ENCODE measurements around the gene TMEM41A.
"Not testable (repeated sequence)": the region's sequence is repeated elsewhere in the genome, so short reads cannot be mapped to it uniquely, and the experiment has no call there.

TMEM41A gene

GRCh38 chr3:185466123-185466522 lies 32.7 kb downstream of the TMEM41A start:
- H3K9me3 ChIP-seq (ENCODE audit: control insufficient read depth in 2 of 2, low read length in 2 of 2); H3K27ac ChIP-seq (ENCODE audit: low read depth in 2 of 2, low read length in 2 of 2); H3K9ac ChIP-seq (ENCODE audit: low read depth in 1 of 2, low read length in 2 of 2); H3K4me3 ChIP-seq (ENCODE audit: low read length in 2 of 2); H3K4me1 ChIP-seq (ENCODE audit: control insufficient read depth in 2 of 2, insufficient read depth in 2 of 2, low read length in 2 of 2); H3K27me3 ChIP-seq (ENCODE audit: control insufficient read depth in 2 of 2, insufficient read depth in 2 of 2, low read length in 2 of 2): not testable (repeated sequence)
- peaks cover 36 to 45% of the 10 kb centered on the region in 2 donors for H3K36me3 ChIP-seq (ENCODE audit: control insufficient read depth in 2 of 2, insufficient read depth in 2 of 2, low read length in 2 of 2)

GRCh38 chr3:185465471-185465870 lies 33.4 kb downstream of the TMEM41A start:
- H3K9ac ChIP-seq (ENCODE audit: low read depth in 1 of 2, low read length in 2 of 2), result no peak overlapping the region
- H3K36me3 ChIP-seq (ENCODE audit: control insufficient read depth in 2 of 2, insufficient read depth in 2 of 2, low read length in 2 of 2), result peaks cover 35 to 45% of the 10 kb centered on the region in 2 donors
- no peak overlapping the region for H3K27ac ChIP-seq (ENCODE audit: low read depth in 2 of 2, low read length in 2 of 2)
- no peak overlapping the region for H3K4me3 ChIP-seq (ENCODE audit: low read length in 2 of 2)
- no peaks in the 10 kb centered on the region for H3K4me1 ChIP-seq (ENCODE audit: control insufficient read depth in 2 of 2, insufficient read depth in 2 of 2, low read length in 2 of 2)
- no peaks in the 10 kb centered on the region for H3K27me3 ChIP-seq (ENCODE audit: control insufficient read depth in 2 of 2, insufficient read depth in 2 of 2, low read length in 2 of 2)
- H3K9me3 ChIP-seq (ENCODE audit: control insufficient read depth in 2 of 2, low read length in 2 of 2), result no peaks in the 10 kb centered on the region

- Histone ChIP-seq H3K4me3 (ENCODE audit: low read length in 2 of 2) (no peak overlapping the region), H3K36me3 (ENCODE audit: control insufficient read depth in 2 of 2, insufficient read depth in 2 of 2, low read length in 2 of 2) (peaks cover 19 to 23% of the 10 kb centered on the region in 2 donors), H3K27me3 (ENCODE audit: control insufficient read depth in 2 of 2, insufficient read depth in 2 of 2, low read length in 2 of 2) (no peaks in the 10 kb centered on the region), H3K9me3 (ENCODE audit: control insufficient read depth in 2 of 2, low read length in 2 of 2) (no peaks in the 10 kb centered on the region), H3K27ac (ENCODE audit: low read depth in 2 of 2, low read length in 2 of 2) (no peak overlapping the region), H3K4me1 (ENCODE audit: control insufficient read depth in 2 of 2, insufficient read depth in 2 of 2, low read length in 2 of 2) (no peaks in the 10 kb centered on the region), H3K9ac (ENCODE audit: low read depth in 1 of 2, low read length in 2 of 2) (no peak overlapping the region)
Observed at GRCh38 chr3:185460719-185461350, 38.0 kb downstream of the TMEM41A start.

DNA sequence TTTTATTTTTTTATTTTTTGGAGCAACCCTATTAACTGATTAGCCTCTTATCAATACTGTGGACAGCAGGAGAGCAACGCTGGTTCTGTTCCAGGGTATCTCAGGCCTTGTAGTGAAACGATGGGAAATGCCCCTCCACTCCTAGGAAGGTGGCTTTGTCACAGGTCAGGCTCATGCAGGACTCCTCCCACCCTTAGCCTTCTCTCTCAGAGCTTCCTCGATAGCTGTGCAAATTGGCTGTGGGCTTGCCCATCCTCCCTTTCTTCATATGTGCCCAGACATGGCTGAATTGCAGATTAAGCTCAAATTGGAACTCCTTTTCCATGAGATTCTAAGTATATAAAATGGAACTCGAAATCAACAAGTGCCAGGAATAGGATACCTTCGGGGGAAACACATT lies 38.5 kb downstream of the TMEM41A start:
- Histone ChIP-seq H3K4me3 (ENCODE audit: low read length in 2 of 2) (no peak overlapping the region), H3K9me3 (ENCODE audit: control insufficient read depth in 2 of 2, low read length in 2 of 2) (no peaks in the 10 kb centered on the region), H3K4me1 (ENCODE audit: control insufficient read depth in 2 of 2, insufficient read depth in 2 of 2, low read length in 2 of 2) (no peaks in the 10 kb centered on the region), H3K27me3 (ENCODE audit: control insufficient read depth in 2 of 2, insufficient read depth in 2 of 2, low read length in 2 of 2) (no peaks in the 10 kb centered on the region), H3K9ac (ENCODE audit: low read depth in 1 of 2, low read length in 2 of 2) (no peak overlapping the region), H3K36me3 (ENCODE audit: control insufficient read depth in 2 of 2, insufficient read depth in 2 of 2, low read length in 2 of 2) (peaks cover 16 to 18% of the 10 kb centered on the region in 2 donors), H3K27ac (ENCODE audit: low read depth in 2 of 2, low read length in 2 of 2) (no peak overlapping the region)

- no peaks in the 10 kb centered on the region for H3K27me3 ChIP-seq (ENCODE audit: control insufficient read depth in 2 of 2, insufficient read depth in 2 of 2, low read length in 2 of 2)
- H3K4me3 ChIP-seq (ENCODE audit: low read length in 2 of 2), result no peak overlapping the region
- peaks cover 12 to 16% of the 10 kb centered on the region in 2 donors for H3K36me3 ChIP-seq (ENCODE audit: control insufficient read depth in 2 of 2, insufficient read depth in 2 of 2, low read length in 2 of 2)
- H3K9ac ChIP-seq (ENCODE audit: low read depth in 1 of 2, low read length in 2 of 2), result no peak overlapping the region
- H3K4me1 ChIP-seq (ENCODE audit: control insufficient read depth in 2 of 2, insufficient read depth in 2 of 2, low read length in 2 of 2), result no peaks in the 10 kb centered on the region
- H3K9me3 ChIP-seq (ENCODE audit: control insufficient read depth in 2 of 2, low read length in 2 of 2), result no peaks in the 10 kb centered on the region
- H3K27ac ChIP-seq (ENCODE audit: low read depth in 2 of 2, low read length in 2 of 2), result no peak overlapping the region
Observed at GRCh38 chr3:185457376-185457775, 41.5 kb downstream of the TMEM41A start.

DNA sequence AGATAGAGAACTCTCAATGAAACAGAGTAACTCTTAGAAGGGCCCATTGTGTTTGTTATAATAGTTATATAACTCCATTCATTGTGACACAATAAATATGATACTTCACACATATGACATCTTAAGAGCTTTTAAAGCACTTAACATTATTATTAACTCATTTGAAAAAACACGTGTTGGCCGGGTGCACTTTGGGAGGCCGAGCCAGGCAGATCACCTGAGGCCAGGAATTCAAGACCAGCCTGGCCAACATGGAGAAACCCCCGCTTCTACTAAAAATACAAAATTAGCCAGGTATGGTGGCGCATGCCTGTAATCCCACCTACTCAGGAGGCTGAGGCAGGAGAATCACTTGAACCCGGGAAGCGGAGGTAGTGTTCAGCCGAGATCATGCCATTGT lies 47.4 kb downstream of the TMEM41A start:
- not testable (repeated sequence) for H3K9me3 ChIP-seq (ENCODE audit: control insufficient read depth in 2 of 2, low read length in 2 of 2); H3K27ac ChIP-seq (ENCODE audit: low read depth in 2 of 2, low read length in 2 of 2); H3K27me3 ChIP-seq (ENCODE audit: control insufficient read depth in 2 of 2, insufficient read depth in 2 of 2, low read length in 2 of 2); H3K4me1 ChIP-seq (ENCODE audit: control insufficient read depth in 2 of 2, insufficient read depth in 2 of 2, low read length in 2 of 2); H3K4me3 ChIP-seq (ENCODE audit: low read length in 2 of 2); H3K9ac ChIP-seq (ENCODE audit: low read depth in 1 of 2, low read length in 2 of 2)
- H3K36me3 ChIP-seq (ENCODE audit: control insufficient read depth in 2 of 2, insufficient read depth in 2 of 2, low read length in 2 of 2), result peaks cover 13 to 22% of the 10 kb centered on the region in 2 donors

- Histone ChIP-seq H3K4me1 (ENCODE audit: control insufficient read depth in 2 of 2, insufficient read depth in 2 of 2, low read length in 2 of 2) (no peaks in the 10 kb centered on the region), H3K4me3 (ENCODE audit: low read length in 2 of 2) (no peak overlapping the region), H3K9me3 (ENCODE audit: control insufficient read depth in 2 of 2, low read length in 2 of 2) (no peaks in the 10 kb centered on the region), H3K27me3 (ENCODE audit: control insufficient read depth in 2 of 2, insufficient read depth in 2 of 2, low read length in 2 of 2) (no peaks in the 10 kb centered on the region), H3K9ac (ENCODE audit: low read depth in 1 of 2, low read length in 2 of 2) (no peak overlapping the region), H3K36me3 (ENCODE audit: control insufficient read depth in 2 of 2, insufficient read depth in 2 of 2, low read length in 2 of 2) (peaks cover 18 to 19% of the 10 kb centered on the region in 2 donors), H3K27ac (ENCODE audit: low read depth in 2 of 2, low read length in 2 of 2) (no peak overlapping the region)
Observed at GRCh38 chr3:185448107-185448506, 50.7 kb downstream of the TMEM41A start.

- H3K4me1 ChIP-seq (ENCODE audit: control insufficient read depth in 2 of 2, insufficient read depth in 2 of 2, low read length in 2 of 2), result no peaks in the 10 kb centered on the region
- no peak overlapping the region for H3K4me3 ChIP-seq (ENCODE audit: low read length in 2 of 2)
- no peak overlapping the region for H3K27ac ChIP-seq (ENCODE audit: low read depth in 2 of 2, low read length in 2 of 2)
- H3K27me3 ChIP-seq (ENCODE audit: control insufficient read depth in 2 of 2, insufficient read depth in 2 of 2, low read length in 2 of 2), result no peaks in the 10 kb centered on the region
- peaks cover 6% of the 10 kb centered on the region in 2 donors for H3K36me3 ChIP-seq (ENCODE audit: control insufficient read depth in 2 of 2, insufficient read depth in 2 of 2, low read length in 2 of 2)
- H3K9me3 ChIP-seq (ENCODE audit: control insufficient read depth in 2 of 2, low read length in 2 of 2), result no peaks in the 10 kb centered on the region
- H3K9ac ChIP-seq (ENCODE audit: low read depth in 1 of 2, low read length in 2 of 2), result no peak overlapping the region
Observed at GRCh38 chr3:185444329-185444728, 54.5 kb downstream of the TMEM41A start.

GRCh38 chr3:185442031-185442430 lies 56.8 kb downstream of the TMEM41A start:
- no peaks in the 10 kb centered on the region for H3K4me1 ChIP-seq (ENCODE audit: control insufficient read depth in 2 of 2, insufficient read depth in 2 of 2, low read length in 2 of 2)
- peaks cover 4 to 14% of the 10 kb centered on the region in 2 donors for H3K36me3 ChIP-seq (ENCODE audit: control insufficient read depth in 2 of 2, insufficient read depth in 2 of 2, low read length in 2 of 2)
- H3K27me3 ChIP-seq (ENCODE audit: control insufficient read depth in 2 of 2, insufficient read depth in 2 of 2, low read length in 2 of 2), result no peaks in the 10 kb centered on the region

GRCh38 chr3:185439745-185440466 lies 58.9 kb downstream of the TMEM41A start:
- H3K27ac ChIP-seq (ENCODE audit: low read depth in 2 of 2, low read length in 2 of 2), result no peak overlapping the region
- no peak overlapping the region for H3K9ac ChIP-seq (ENCODE audit: low read depth in 1 of 2, low read length in 2 of 2)
- peaks cover 4 to 8% of the 10 kb centered on the region in 2 donors for H3K36me3 ChIP-seq (ENCODE audit: control insufficient read depth in 2 of 2, insufficient read depth in 2 of 2, low read length in 2 of 2)
- H3K4me3 ChIP-seq (ENCODE audit: low read length in 2 of 2), result no peak overlapping the region
- no peaks in the 10 kb centered on the region for H3K27me3 ChIP-seq (ENCODE audit: control insufficient read depth in 2 of 2, insufficient read depth in 2 of 2, low read length in 2 of 2)
- H3K4me1 ChIP-seq (ENCODE audit: control insufficient read depth in 2 of 2, insufficient read depth in 2 of 2, low read length in 2 of 2), result no peaks in the 10 kb centered on the region
- H3K9me3 ChIP-seq (ENCODE audit: control insufficient read depth in 2 of 2, low read length in 2 of 2), result no peaks in the 10 kb centered on the region

More at GRCh38 chr3:185442031-185442430, 56.8 kb downstream of the TMEM41A start:
- no peaks in the 10 kb centered on the region for H3K9me3 ChIP-seq (ENCODE audit: control insufficient read depth in 2 of 2, low read length in 2 of 2)
- no peak overlapping the region for H3K27ac ChIP-seq (ENCODE audit: low read depth in 2 of 2, low read length in 2 of 2)
- H3K9ac ChIP-seq (ENCODE audit: low read depth in 1 of 2, low read length in 2 of 2), result no peak overlapping the region
- no peak overlapping the region for H3K4me3 ChIP-seq (ENCODE audit: low read length in 2 of 2)
